H1 (cell line): ENCODE results near the gene UQCR10.

ENCODE experiments used
- ASH2L ChIP-seq: fragments of 200-600, 300-600 bp; sonication (generic); IDR thresholded peaks from one replicate; pipeline ENCODE4 v1.7.1; 2017; ENCODE audit warnings: low read length
- BCL11A ChIP-seq, 2 experiments: IDR thresholded peaks; one replicate each; pipeline ENCODE4 v1.6.1; 2011; ENCODE audit warnings: low read depth in 2 of 2, low read length in 2 of 2, mild to moderate bottlenecking in 2 of 2
- CBX8 ChIP-seq: fragments of 300-800, 300-1000 bp; sonication (generic); IDR thresholded peaks from 2 replicates; pipeline ENCODE4 v1.7.1; 2016; ENCODE audit warnings: low read depth, low read length, borderline replicate concordance
- CHD2 ChIP-seq: IDR thresholded peaks from 2 replicates; pipeline ENCODE4 v1.6.1; 2012; ENCODE audit warnings: low read length, improper control_type of control experiment
- EZH2 ChIP-seq: fragments of 200-600 bp; sonication (generic); IDR thresholded peaks from 2 replicates; pipeline ENCODE4 v1.7.1; 2012; ENCODE audit warnings: low read depth, mild to moderate bottlenecking, moderate library complexity, low read length, inconsistent platforms; ENCODE audit not compliant: severe bottlenecking
- RFX5 ChIP-seq: IDR thresholded peaks from 2 replicates; pipeline ENCODE4 v1.6.1; 2011; ENCODE audit warnings: low read depth, low read length, improper control_type of control experiment, borderline replicate concordance
- SIN3A ChIP-seq, 2 experiments: IDR thresholded peaks in 1 of 2; conservative IDR thresholded peaks in 1 of 2; 2 replicates each; pipeline ENCODE4 v1.6.1; 2011 to 2012; ENCODE audit warnings: low read length in 2 of 2, improper control_type of control experiment in 1 of 2, low read depth in 1 of 2, mild to moderate bottlenecking in 1 of 2
- SIX5 ChIP-seq: IDR thresholded peaks from 2 replicates; pipeline ENCODE4 v1.6.1; 2011; ENCODE audit warnings: mild to moderate bottlenecking, low read depth, low read length
- SP1 ChIP-seq: IDR thresholded peaks from 2 replicates; pipeline ENCODE4 v1.6.1; 2011; ENCODE audit warnings: low read depth, low read length
- TAF1 ChIP-seq: IDR thresholded peaks from 2 replicates; pipeline ENCODE4 v1.6.1; 2011; ENCODE audit warnings: mild to moderate bottlenecking, low read depth, low read length
- ZNF274 ChIP-seq: IDR thresholded peaks from 2 replicates; pipeline ENCODE4 v1.7.0; 2012; ENCODE audit warnings: low read length, borderline replicate concordance; ENCODE audit errors: extremely low read depth
- TF ChIP-seq, protein P1 (sequence below), 3 experiments: IDR thresholded peaks; 1 replicate in 2 of 3; 2 replicates in 1 of 3; pipeline versions ENCODE4 v1.5.1 to v1.6.1; 2011; ENCODE audit warnings: low read length in 3 of 3, mild to moderate bottlenecking in 3 of 3, inconsistent platforms in 2 of 3, low read depth in 1 of 3, moderate library complexity in 1 of 3; ENCODE audit not compliant: insufficient read depth in 1 of 3; ENCODE audit errors: control extremely low read depth in 1 of 3
- TF ChIP-seq, protein P2 (sequence below): IDR thresholded peaks from 2 replicates; pipeline ENCODE4 v1.6.1; 2012; ENCODE audit warnings: inconsistent platforms

GRCh38 chr22:29719899-29720645 lies 47.1 kb upstream of the UQCR10 start, which contains the start of gene CABP7:
- TF ChIP-seq CBX8 (no peak), ASH2L (no peak), SIX5 (no peak), EZH2 (peak; percentile 48), SIN3A (conservative IDR thresholded peaks at IDR 0.05 in 1 of 2, IDR thresholded peaks at IDR 0.05 in 1 of 2; ENCODE audit: low read depth in 1 of 2, low read length in 2 of 2) (no peak), ZNF274 (no peak), BCL11A (IDR thresholded peaks at IDR 0.05; ENCODE audit: low read depth in 2 of 2, low read length in 2 of 2) (no peak), TAF1 (no peak), CHD2 (no peak), RFX5 (no peak), SP1 (no peak)
- TF ChIP-seq, protein P1, sequence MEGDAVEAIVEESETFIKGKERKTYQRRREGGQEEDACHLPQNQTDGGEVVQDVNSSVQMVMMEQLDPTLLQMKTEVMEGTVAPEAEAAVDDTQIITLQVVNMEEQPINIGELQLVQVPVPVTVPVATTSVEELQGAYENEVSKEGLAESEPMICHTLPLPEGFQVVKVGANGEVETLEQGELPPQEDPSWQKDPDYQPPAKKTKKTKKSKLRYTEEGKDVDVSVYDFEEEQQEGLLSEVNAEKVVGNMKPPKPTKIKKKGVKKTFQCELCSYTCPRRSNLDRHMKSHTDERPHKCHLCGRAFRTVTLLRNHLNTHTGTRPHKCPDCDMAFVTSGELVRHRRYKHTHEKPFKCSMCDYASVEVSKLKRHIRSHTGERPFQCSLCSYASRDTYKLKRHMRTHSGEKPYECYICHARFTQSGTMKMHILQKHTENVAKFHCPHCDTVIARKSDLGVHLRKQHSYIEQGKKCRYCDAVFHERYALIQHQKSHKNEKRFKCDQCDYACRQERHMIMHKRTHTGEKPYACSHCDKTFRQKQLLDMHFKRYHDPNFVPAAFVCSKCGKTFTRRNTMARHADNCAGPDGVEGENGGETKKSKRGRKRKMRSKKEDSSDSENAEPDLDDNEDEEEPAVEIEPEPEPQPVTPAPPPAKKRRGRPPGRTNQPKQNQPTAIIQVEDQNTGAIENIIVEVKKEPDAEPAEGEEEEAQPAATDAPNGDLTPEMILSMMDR (IDR thresholded peaks at IDR 0.05; ENCODE audit: control extremely low read depth in 1 of 3, insufficient read depth in 1 of 3, low read depth in 1 of 3, low read length in 3 of 3), result no peak
- TF ChIP-seq, protein P2, sequence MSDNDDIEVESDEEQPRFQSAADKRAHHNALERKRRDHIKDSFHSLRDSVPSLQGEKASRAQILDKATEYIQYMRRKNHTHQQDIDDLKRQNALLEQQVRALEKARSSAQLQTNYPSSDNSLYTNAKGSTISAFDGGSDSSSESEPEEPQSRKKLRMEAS, result no peak
